GM23338 (cell line): ENCODE measurements around the gene IL1RL2. TPM values are rescaled to one million over a fixed set of nuclear protein-coding genes. Genes with fewer than 3 reads are reported as not detected.

Experiments
- ATAC-seq: fragments of 200-7000 bp; cut with Tn5 transposase; 3 replicates; pipeline ENCODE4 v1.9.1; 2020
- DNase-seq: peaks from one replicate; pipeline ENCODE4 v3.0.0-alpha.2; 2015; ENCODE audit warnings: low spot score
- H2AFZ ChIP-seq: fragments of 200-600 bp; sonication (generic); 2 replicates; pipeline ENCODE4 v1.8.0; 2016; ENCODE audit warnings: antibody characterized with exemption, mild to moderate bottlenecking, moderate library complexity
- H3F3A ChIP-seq: fragments of 200-600 bp; sonication (generic); replicated peaks from 2 replicates; pipeline ENCODE4 v1.8.0; 2017; ENCODE audit warnings: antibody characterized with exemption, mixed run types, low read depth
- H3K27ac ChIP-seq: fragments of 200-600 bp; sonication (generic); 2 replicates; pipeline ENCODE4 v1.6.1; 2016; ENCODE audit warnings: low read depth
- H3K27me3 ChIP-seq: fragments of 200-600 bp; sonication (generic); 2 replicates; pipeline ENCODE4 v1.8.0; 2016; ENCODE audit warnings: mild to moderate bottlenecking, mixed run types, moderate library complexity; ENCODE audit not compliant: insufficient read depth
- H3K36me3 ChIP-seq: fragments of 200-600 bp; sonication (generic); 2 replicates; pipeline ENCODE4 v1.8.0; 2016; ENCODE audit warnings: mild to moderate bottlenecking; ENCODE audit not compliant: insufficient read depth
- H3K4me1 ChIP-seq: fragments of 200-600 bp; sonication (generic); 2 replicates; pipeline ENCODE4 v1.8.0; 2016; ENCODE audit warnings: mild to moderate bottlenecking, moderate library complexity; ENCODE audit not compliant: insufficient read depth
- H3K4me2 ChIP-seq: fragments of 200-600 bp; sonication (generic); 2 replicates; pipeline ENCODE4 v1.7.1; 2017; ENCODE audit warnings: mixed run types
- H3K4me3 ChIP-seq: fragments of 200-600 bp; sonication (generic); 2 replicates; pipeline ENCODE4 v1.6.1; 2016; ENCODE audit warnings: mixed run types
- H3K79me2 ChIP-seq: fragments of 200-600 bp; sonication (generic); replicated peaks from 2 replicates; pipeline ENCODE4 v1.8.0; 2017; ENCODE audit warnings: mild to moderate bottlenecking; ENCODE audit not compliant: insufficient read depth
- H3K9me2 ChIP-seq: fragments of 200-600 bp; sonication (generic); 2 replicates; pipeline ENCODE4 v1.8.0; 2017; ENCODE audit not compliant: insufficient read depth
- H4K20me1 ChIP-seq: fragments of 200-600 bp; sonication (generic); replicated peaks from 2 replicates; pipeline ENCODE4 v1.8.0; 2017; ENCODE audit warnings: mild to moderate bottlenecking; ENCODE audit not compliant: insufficient read depth
- H3K27ac Mint-ChIP-seq: 2 replicates; pipeline ENCODE4 v1.8.0; 2020; ENCODE audit warnings: inconsistent platforms, mild to moderate bottlenecking, moderate library complexity, mixed read lengths
- H3K27me3 Mint-ChIP-seq: 3 replicates; pipeline ENCODE4 v1.8.0; 2022; ENCODE audit warnings: low read depth, mild to moderate bottlenecking, moderate library complexity, mixed read lengths, inconsistent platforms; ENCODE audit not compliant: insufficient read depth, poor library complexity
- H3K36me3 Mint-ChIP-seq: 3 replicates; pipeline ENCODE4 v1.8.0; 2021; ENCODE audit warnings: low read depth, mild to moderate bottlenecking, inconsistent platforms, moderate library complexity, mixed read lengths
- H3K4me1 Mint-ChIP-seq: 3 replicates; pipeline ENCODE4 v1.8.0; 2020; ENCODE audit warnings: mild to moderate bottlenecking, inconsistent platforms, mixed read lengths
- H3K4me3 Mint-ChIP-seq: 3 replicates; pipeline ENCODE4 v1.8.0; 2021; ENCODE audit warnings: moderate library complexity, mild to moderate bottlenecking, inconsistent platforms, mixed read lengths
- H3K9me3 Mint-ChIP-seq: 3 replicates; pipeline ENCODE4 v1.8.0; 2020; ENCODE audit warnings: moderate library complexity, mild to moderate bottlenecking, inconsistent platforms, mixed read lengths
- CREB1 ChIP-seq: fragments of 250-450 bp; sonication (Bioruptor Pico); IDR thresholded peaks from 2 replicates; pipeline ENCODE4 v1.5.0; 2020; ENCODE audit warnings: low read depth, mild to moderate bottlenecking, moderate library complexity
- CTCF ChIP-seq, 2 experiments: fragments of 200-600 bp in 1 of 2; sonication (generic) in 1 of 2; conservative IDR thresholded peaks; 2 replicates each; pipeline versions ENCODE4 v1.5.1 to v1.6.1; 2016 to 2017; ENCODE audit warnings: antibody characterized with exemption in 2 of 2, low read depth in 2 of 2, mild to moderate bottlenecking in 2 of 2, moderate library complexity in 1 of 2
- ETS1 ChIP-seq: IDR thresholded peaks from 2 replicates; pipeline ENCODE4 v1.6.1; 2016; ENCODE audit warnings: antibody characterized with exemption
- EZH2 ChIP-seq: fragments of 200-600 bp; sonication (generic); IDR thresholded peaks from one replicate; pipeline ENCODE4 v1.8.0; 2017; ENCODE audit warnings: antibody characterized with exemption, mild to moderate bottlenecking, low read depth; ENCODE audit not compliant: unreplicated experiment
- EZH2phosphoT487 ChIP-seq: fragments of 200-600 bp; sonication (generic); IDR thresholded peaks from one replicate; pipeline ENCODE4 v1.8.1; 2018; ENCODE audit warnings: antibody characterized with exemption; ENCODE audit not compliant: unreplicated experiment
- JUNB ChIP-seq: IDR thresholded peaks from one replicate; pipeline ENCODE4 v1.6.1; 2016; ENCODE audit warnings: antibody characterized with exemption; ENCODE audit not compliant: unreplicated experiment
- NANOG ChIP-seq: IDR thresholded peaks from 2 replicates; pipeline ENCODE4 v1.6.1; 2016; ENCODE audit warnings: antibody characterized with exemption, borderline replicate concordance
- POLR2AphosphoS5 ChIP-seq: IDR thresholded peaks from 2 replicates; pipeline ENCODE4 v1.6.1; 2016; ENCODE audit warnings: antibody characterized with exemption, low read depth
- REST ChIP-seq: IDR thresholded peaks from one replicate; pipeline ENCODE4 v1.6.1; 2018; ENCODE audit warnings: antibody characterized with exemption; ENCODE audit not compliant: unreplicated experiment
- STAT1 ChIP-seq: IDR thresholded peaks from one replicate; pipeline ENCODE4 v1.6.1; 2016; ENCODE audit warnings: antibody characterized with exemption; ENCODE audit not compliant: unreplicated experiment
- ZNF114 ChIP-seq: fragments of 250-450 bp; sonication (Bioruptor Pico); IDR thresholded peaks from 2 replicates; pipeline ENCODE4 v1.5.0; 2020; ENCODE audit warnings: mild to moderate bottlenecking, moderate library complexity
- ZNF331 ChIP-seq: fragments of 250-450 bp; sonication (Bioruptor Pico); IDR thresholded peaks from 2 replicates; pipeline ENCODE4 v1.5.0; 2020; ENCODE audit warnings: low read depth, mild to moderate bottlenecking, moderate library complexity
- ZNF462 ChIP-seq: fragments of 250-450 bp; sonication (Bioruptor Pico); IDR thresholded peaks from 2 replicates; pipeline ENCODE4 v1.5.0; 2020; ENCODE audit warnings: mild to moderate bottlenecking, moderate library complexity
- polyA plus RNA-seq: library from polyadenylated mRNA; unstranded; fragments of >200 nt; fragmentation: Nextera tagmentation; extraction: Ambion mirVana; gene quantifications from 2 replicates; pipeline ENCODE4 v1.2.1, GENCODE V29; 2016
- total RNA-seq: library from RNA; depleted of rRNA; stranded (reverse); fragments of >200 nt; shearing (Covaris generic); gene quantifications from 2 replicates; pipeline ENCODE4 v1.2.3, GENCODE V29; 2014

IL1RL2 gene
- total and polyA plus RNA-seq, 2 experiments from 2014 or later: not detected

GRCh38 chr2:102139851-102140250 is 47.0 kb upstream of the IL1RL2 start:
- Histone ChIP-seq H3K36me3 (no peaks in the 10 kb centered on the region), H4K20me1 (no peaks in the 10 kb centered on the region), H3K4me1 (no peaks in the 10 kb centered on the region; the same call in 1 of the 2 replicates), H3K4me3 (no peak overlapping the region), H2AFZ (no peak overlapping the region), H3F3A (0 out of 2 replicates have a peak, but pooled peaks cover 4% of the 10 kb centered on the region), H3K9me2 (peaks cover 4% of the 10 kb centered on the region; the same call in 1 of the 2 replicates), H3K4me2 (no peak overlapping the region), H3K79me2 (no peaks in the 10 kb centered on the region), H3K27ac (no peak overlapping the region), H3K27me3 (peaks cover 38% of the 10 kb centered on the region)
- Mint-ChIP-seq H3K27me3 (peaks cover 31% of the 10 kb centered on the region), H3K36me3 (no peaks in the 10 kb centered on the region), H3K9me3 (peaks cover 8% of the 10 kb centered on the region), H3K4me3 (no peak overlapping the region), H3K27ac (no peak overlapping the region), H3K4me1 (peaks cover 12% of the 10 kb centered on the region; the same call in 2 of the 3 replicates)
- DNase-seq (no peak), ATAC-seq (no peak)
- no peak for TF ChIP-seq ETS1
- TF ChIP-seq JUNB: no peak
- no peak for TF ChIP-seq POLR2AphosphoS5
- TF ChIP-seq ZNF331 (CRISPR knock-in tag): no peak
- no peak for TF ChIP-seq ZNF462
- TF ChIP-seq STAT1: no peak
- no peak for TF ChIP-seq REST
- TF ChIP-seq NANOG: no peak
- no peak for TF ChIP-seq CTCF (conservative IDR thresholded peaks at IDR 0.05; ENCODE audit: low read depth in 2 of 2)
- no peak for TF ChIP-seq EZH2phosphoT487
- no peak for TF ChIP-seq ZNF114 (CRISPR knock-in tag)
- no peak for TF ChIP-seq CREB1 (CRISPR knock-in tag)
- TF ChIP-seq EZH2: no peak
